Measurements from ENCODE around the gene NDUFB8.
A peak's percentile ranks its signal among the peaks of the same experiment; 100 is the strongest.

NDUFB8 gene

DNA sequence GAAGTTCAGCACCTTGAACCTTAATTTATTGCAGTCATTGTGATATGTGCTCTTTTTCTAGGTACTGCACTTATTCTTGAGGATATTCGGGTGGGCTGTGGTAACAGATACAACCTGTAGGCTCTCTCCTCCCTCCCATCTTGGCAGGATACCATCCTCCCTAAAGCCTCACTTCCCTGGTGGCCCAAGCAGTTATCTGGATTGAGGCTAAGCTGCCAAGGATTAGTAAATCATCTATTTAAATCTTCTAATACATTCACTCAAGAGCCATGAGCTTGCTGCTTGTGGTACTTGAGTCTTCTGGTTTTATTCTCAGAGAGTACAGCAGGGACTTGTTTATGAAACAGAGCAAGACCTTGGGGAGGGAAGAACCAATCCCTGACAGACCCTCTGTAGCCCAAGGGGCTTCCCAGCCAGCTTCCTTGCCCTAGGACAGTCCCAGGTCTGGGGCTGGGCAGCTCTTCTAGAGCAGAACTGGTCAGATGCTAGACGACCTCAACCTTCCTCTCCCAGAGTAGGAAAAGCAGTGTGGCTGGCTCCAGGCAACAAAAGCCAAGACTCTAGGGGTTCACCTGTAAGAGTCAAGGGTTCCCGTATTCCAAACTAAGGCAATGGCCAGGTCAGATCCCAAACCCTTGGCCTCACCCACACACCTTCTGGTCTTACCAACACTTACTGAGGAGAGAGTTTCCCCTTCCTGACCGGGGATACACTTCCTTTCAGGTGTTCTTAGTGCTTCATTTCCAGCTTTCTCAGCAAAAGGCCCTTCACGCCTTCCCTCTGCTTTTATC, 45.6 kb downstream of the NDUFB8 start:
- DNase-seq: no peak
- in situ Hi-C loops (cut with MboI; ENCODE audit: low pct_unique_long_range_greater_than_20kb, low sequenced_read_pairs): no loop called here

DNA sequence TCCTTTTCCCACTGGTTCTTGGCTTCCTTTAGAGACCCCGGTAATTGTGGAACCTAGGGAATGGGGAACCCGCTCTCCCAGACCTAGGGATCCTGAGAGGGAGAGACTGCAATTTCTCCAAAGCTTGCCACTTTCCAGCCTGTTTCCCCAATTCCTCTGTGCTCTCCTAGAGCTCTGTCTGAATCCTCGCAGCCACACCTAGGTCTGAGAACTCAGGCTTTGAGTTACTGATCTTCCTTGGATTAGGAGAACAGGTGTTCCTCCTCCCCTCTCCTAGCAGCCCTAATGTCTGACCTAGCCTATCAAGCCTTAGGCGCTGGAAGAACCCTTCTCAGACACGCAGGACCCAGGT, 46.9 kb downstream of the NDUFB8 start:
- DNase-seq: no peak
- in situ Hi-C loops (cut with MboI; ENCODE audit: low pct_unique_long_range_greater_than_20kb, low sequenced_read_pairs): no loop called here

DNA sequence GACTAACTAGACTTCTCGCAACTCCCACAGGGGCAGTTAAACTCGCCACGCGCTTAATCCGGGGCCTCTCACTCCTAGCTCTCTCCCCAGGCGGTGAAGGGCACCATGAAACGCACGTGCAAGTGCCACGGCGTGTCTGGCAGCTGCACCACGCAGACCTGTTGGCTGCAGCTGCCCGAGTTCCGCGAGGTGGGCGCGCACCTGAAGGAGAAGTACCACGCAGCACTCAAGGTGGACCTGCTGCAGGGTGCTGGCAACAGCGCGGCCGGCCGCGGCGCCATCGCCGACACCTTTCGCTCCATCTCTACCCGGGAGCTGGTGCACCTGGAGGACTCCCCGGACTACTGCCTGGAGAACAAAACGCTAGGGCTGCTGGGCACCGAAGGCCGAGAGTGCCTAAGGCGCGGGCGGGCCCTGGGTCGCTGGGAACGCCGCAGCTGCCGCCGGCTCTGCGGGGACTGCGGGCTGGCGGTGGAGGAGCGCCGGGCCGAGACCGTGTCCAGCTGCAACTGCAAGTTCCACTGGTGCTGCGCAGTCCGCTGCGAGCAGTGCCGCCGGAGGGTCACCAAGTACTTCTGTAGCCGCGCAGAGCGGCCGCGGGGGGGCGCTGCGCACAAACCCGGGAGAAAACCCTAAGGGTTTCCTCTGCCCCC, 47.4 kb downstream of the NDUFB8 start:
- peak; percentile 79 for DNase-seq
- in situ Hi-C loops (cut with MboI; ENCODE audit: low pct_unique_long_range_greater_than_20kb, low sequenced_read_pairs): no loop called here

DNA sequence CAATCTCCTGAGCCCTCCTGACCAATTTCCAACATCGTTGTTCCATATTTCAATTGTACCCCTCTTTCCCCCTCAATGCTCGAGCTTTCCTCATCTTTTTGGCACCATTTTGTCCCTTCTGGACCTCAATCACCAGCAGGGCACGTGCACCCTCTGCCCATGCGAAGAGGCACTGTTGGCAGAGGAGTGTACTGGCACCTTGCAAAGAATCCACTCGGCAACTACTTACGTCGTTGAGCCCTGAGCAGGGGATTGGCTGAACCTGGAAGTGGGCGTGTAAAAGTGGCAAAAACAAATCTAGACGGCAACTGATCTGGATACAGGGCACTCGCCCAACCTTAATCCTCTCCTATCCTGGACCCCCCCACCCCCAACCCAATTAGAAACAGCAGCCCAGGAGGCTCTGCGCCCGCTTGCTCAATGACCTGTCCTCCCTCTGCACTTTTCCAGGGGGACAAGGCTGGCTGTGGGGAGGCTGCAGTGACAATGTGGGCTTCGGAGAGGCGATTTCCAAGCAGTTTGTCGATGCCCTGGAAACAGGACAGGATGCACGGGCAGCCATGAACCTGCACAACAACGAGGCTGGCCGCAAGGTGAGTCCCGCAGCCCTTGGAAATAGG, 48.1 kb downstream of the NDUFB8 start:
- peak; percentile 99 for DNase-seq

DNA sequence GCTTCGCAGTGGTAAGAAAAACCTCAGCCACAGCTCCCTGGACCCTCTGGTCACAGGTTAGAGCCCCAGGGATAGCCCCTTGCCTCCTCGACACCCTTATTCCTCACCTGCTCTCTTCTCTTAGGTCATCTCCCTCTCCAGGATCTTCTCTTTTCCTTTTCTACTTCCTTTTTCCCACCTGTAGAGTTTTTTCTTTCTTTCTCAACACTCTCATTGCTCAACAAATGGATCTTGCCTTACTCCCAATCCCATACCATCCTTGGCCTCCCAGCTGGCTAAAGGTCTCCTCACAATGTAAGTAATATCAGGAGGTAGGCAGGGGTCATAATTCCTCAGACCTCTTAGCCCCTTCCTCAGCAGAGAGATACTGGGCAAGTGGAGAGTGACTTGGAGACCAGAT, 49.7 kb downstream of the NDUFB8 start:
- in situ Hi-C loops (cut with MboI; ENCODE audit: low pct_unique_long_range_greater_than_20kb, low sequenced_read_pairs): no loop called here
- no peak for DNase-seq

More for the DNA sequence above, 48.1 kb downstream of the NDUFB8 start:
- in situ Hi-C loops (cut with MboI; ENCODE audit: low pct_unique_long_range_greater_than_20kb, low sequenced_read_pairs): no loop called here

DNA sequence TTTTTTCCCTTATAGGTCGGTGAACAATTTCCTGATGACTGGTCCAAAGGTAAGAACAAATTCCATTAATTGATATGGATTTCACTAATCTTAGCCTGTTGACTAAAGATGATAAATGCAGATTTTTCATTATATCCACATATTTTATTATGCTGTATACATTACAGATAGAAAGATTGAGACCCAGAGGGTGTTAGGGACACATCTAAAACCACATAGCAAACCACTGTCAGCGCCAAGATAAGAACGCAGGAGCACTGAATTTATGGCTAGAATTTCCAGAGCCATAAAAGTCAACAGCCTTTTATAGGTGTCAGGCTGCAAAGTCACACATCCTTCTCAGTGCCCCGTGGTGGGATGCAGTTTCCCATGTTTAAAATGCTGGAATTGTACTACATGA, 50.6 kb downstream of the NDUFB8 start:
- in situ Hi-C loops (cut with MboI; ENCODE audit: low pct_unique_long_range_greater_than_20kb, low sequenced_read_pairs): no loop called here

DNA sequence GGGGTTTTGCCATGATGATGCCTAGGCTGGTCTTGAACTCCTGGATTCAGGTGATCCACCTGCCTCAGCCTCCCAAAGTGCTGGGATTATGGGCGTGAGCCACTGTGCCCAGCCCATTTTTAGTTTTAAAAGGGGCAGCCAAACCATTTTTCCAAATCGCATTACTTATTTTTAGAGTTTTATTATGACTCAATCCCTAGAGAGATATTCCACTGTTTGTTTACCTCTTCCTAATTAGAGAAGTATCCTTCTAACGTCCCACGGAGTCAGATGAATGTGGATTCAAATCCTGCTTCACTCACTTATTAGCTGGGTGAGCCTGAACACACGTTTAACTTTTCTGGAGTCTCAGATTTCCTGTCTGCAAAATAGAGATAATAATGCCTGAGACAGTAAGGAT, 51.7 kb downstream of the NDUFB8 start:
- in situ Hi-C loops (cut with MboI; ENCODE audit: low pct_unique_long_range_greater_than_20kb, low sequenced_read_pairs): no loop called here

More for the DNA sequence above, 50.6 kb downstream of the NDUFB8 start:
- no peak for DNase-seq

More for the DNA sequence above, 51.7 kb downstream of the NDUFB8 start:
- DNase-seq: no peak
